ENCODE data around the gene SCLY.

GRCh38 chr2:238080518-238080917 lies 19.7 kb downstream of the SCLY start:
- TF ChIP-seq, protein P1, sequence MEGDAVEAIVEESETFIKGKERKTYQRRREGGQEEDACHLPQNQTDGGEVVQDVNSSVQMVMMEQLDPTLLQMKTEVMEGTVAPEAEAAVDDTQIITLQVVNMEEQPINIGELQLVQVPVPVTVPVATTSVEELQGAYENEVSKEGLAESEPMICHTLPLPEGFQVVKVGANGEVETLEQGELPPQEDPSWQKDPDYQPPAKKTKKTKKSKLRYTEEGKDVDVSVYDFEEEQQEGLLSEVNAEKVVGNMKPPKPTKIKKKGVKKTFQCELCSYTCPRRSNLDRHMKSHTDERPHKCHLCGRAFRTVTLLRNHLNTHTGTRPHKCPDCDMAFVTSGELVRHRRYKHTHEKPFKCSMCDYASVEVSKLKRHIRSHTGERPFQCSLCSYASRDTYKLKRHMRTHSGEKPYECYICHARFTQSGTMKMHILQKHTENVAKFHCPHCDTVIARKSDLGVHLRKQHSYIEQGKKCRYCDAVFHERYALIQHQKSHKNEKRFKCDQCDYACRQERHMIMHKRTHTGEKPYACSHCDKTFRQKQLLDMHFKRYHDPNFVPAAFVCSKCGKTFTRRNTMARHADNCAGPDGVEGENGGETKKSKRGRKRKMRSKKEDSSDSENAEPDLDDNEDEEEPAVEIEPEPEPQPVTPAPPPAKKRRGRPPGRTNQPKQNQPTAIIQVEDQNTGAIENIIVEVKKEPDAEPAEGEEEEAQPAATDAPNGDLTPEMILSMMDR (IDR thresholded peaks at IDR 0.05) = no peak
- no peak for TF ChIP-seq POLR2A (IDR thresholded peaks at IDR 0.05; ENCODE audit: low read depth)

Data from esophagus muscularis mucosa (tissue), 3 donors.